ENCODE data around the gene TEX52. TPM values are rescaled to one million over a fixed set of nuclear protein-coding genes. Genes with fewer than 3 reads are reported as not detected.

TEX52 gene
- total RNA-seq (not detected), polyA plus RNA-seq (not detected)
- long read RNA-seq, donor 1: 0 reads
- long read RNA-seq, donor 2: 0 reads
- long read RNA-seq, donor 3: 0 reads
- long read RNA-seq, donor 4: 0 reads
- long read RNA-seq, donor 5: 0 reads

DNA sequence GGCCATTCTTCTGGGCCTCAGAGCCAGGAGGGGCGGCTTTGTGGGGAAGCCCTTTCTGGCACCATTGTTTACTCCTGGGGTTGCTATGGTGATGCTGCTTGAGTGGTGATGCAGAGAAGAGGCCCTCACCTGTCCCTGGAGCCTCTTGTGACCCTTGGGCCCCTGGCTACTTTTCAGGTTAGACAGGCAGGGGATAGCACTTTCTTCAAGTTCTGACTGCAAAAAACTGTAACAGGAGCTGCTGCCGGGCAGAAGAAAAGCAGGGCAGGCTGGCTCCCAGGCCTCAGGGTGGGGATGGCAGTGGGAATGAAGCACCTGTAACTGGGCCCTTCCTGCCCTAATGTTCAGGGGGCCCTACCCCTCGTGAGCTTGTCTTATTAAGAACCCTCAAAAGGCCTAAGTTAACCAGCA lies at the start of gene TEX52:
TSS of gene TEX52 (minus strand) at position 19 of the 411 bp plus-strand sequence. CDS start at position 6, 13 bp downstream.
- WGBS, 2 donors: 78 to 93% methylated on average over 3 of the region's 3 CpGs
- Histone ChIP-seq H3K4me1 (ENCODE audit: control insufficient read depth in 5 of 5, insufficient read depth in 5 of 5, low read length in 5 of 5) (no peaks in the 10 kb centered on the region), H3K36me3 (ENCODE audit: control insufficient read depth in 4 of 4, insufficient read depth in 4 of 4, low read length in 4 of 4) (peaks cover 0 to 9% (median 4%) of the 10 kb centered on the region in 4 donors), H3K4me3 (no peak within 1 kb of the TSS), H3K27me3 (ENCODE audit: control insufficient read depth in 3 of 3, insufficient read depth in 3 of 3, low read length in 2 of 3) (no peaks in the 10 kb centered on the region), H3K27ac (ENCODE audit: low read depth in 1 of 2, low read length in 1 of 2) (no peak within 1 kb of the TSS), H3K9me3 (ENCODE audit: control insufficient read depth in 4 of 4, insufficient read depth in 3 of 4, low read length in 3 of 4) (no peaks in the 10 kb centered on the region), H3K9ac (ENCODE audit: insufficient read depth in 1 of 2, low read length in 2 of 2) (no peak within 1 kb of the TSS)
- DNase-seq (peak; percentile 31 to 64 (median 41)), ATAC-seq (ENCODE audit: insufficient read depth, low FRiP score) (no peak)
- TF ChIP-seq, protein P1, sequence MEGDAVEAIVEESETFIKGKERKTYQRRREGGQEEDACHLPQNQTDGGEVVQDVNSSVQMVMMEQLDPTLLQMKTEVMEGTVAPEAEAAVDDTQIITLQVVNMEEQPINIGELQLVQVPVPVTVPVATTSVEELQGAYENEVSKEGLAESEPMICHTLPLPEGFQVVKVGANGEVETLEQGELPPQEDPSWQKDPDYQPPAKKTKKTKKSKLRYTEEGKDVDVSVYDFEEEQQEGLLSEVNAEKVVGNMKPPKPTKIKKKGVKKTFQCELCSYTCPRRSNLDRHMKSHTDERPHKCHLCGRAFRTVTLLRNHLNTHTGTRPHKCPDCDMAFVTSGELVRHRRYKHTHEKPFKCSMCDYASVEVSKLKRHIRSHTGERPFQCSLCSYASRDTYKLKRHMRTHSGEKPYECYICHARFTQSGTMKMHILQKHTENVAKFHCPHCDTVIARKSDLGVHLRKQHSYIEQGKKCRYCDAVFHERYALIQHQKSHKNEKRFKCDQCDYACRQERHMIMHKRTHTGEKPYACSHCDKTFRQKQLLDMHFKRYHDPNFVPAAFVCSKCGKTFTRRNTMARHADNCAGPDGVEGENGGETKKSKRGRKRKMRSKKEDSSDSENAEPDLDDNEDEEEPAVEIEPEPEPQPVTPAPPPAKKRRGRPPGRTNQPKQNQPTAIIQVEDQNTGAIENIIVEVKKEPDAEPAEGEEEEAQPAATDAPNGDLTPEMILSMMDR (IDR thresholded peaks at IDR 0.05; ENCODE audit: control extremely low read depth, extremely low read depth): no peak

DNA sequence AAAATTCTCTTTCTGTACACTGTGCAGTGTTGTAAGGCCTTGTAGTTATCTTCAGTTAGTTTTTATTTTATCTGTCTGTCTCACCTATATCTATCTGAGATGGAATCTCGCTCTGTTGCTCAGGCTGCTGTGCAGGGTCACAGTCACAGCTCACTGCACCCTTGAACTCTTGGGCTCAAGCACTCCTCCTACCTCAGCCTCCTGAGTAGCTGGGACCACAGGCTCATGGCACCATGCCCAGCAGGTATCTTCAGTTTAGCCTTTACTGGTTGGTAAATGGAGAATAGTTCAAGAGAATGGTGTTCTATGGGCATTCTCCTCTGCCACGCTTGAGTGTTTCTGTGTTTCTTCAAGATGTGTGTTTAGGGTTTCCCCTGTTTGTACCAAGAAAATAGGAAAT lies 47.4 kb upstream of the TEX52 start:
- Histone ChIP-seq H3K36me3 (ENCODE audit: control insufficient read depth in 4 of 4, insufficient read depth in 4 of 4, low read length in 4 of 4) (peaks cover 0 to 4% (median 0%) of the 10 kb centered on the region in 4 donors), H3K9ac (ENCODE audit: insufficient read depth in 1 of 2, low read length in 2 of 2) (no peak overlapping the region), H3K27ac (ENCODE audit: low read depth in 1 of 2, low read length in 1 of 2) (no peak overlapping the region), H3K27me3 (ENCODE audit: control insufficient read depth in 3 of 3, insufficient read depth in 3 of 3, low read length in 2 of 3) (no peaks in the 10 kb centered on the region), H3K4me3 (no peak overlapping the region), H3K9me3 (ENCODE audit: control insufficient read depth in 4 of 4, insufficient read depth in 3 of 4, low read length in 3 of 4) (no peaks in the 10 kb centered on the region), H3K4me1 (ENCODE audit: control insufficient read depth in 5 of 5, insufficient read depth in 5 of 5, low read length in 5 of 5) (peaks cover 0 to 8% (median 2%) of the 10 kb centered on the region in 5 donors)
- ATAC-seq (ENCODE audit: insufficient read depth, low FRiP score): no peak
- TF ChIP-seq, protein P1 (IDR thresholded peaks at IDR 0.05; ENCODE audit: control extremely low read depth, extremely low read depth): no peak
- DNase-seq: no peak
- 94 to 95% methylated on average over 2 of the region's 2 CpGs for WGBS, 2 donors

DNA sequence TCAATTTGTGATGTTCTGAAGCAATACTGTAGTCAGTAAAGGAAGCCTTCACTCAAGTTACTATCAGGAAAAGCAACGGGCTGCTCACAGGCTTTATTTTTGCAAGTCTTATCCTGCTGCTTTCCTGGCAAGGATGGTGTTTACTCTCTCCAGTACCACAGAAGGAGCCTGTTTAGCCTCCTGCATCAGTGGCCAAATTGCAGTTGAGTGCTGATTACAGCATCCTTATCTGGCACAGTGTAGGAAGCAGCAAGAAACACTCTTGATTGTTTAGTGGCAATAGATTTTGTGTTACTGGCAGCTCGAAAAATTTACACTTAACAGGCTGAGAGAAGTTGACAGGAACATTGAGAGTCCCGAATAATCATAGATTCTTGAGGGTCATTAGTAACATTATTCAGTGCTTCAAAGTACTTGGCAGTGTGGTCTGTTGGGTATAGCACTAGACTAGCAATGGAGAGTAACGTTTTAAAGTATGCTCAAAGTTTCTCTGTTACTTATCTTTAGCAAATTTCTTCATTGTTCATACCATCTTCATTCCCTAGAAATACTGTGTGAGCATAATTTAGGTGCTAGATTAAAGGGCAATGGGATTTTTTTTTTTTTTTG lies 45.5 kb upstream of the TEX52 start:
- TF ChIP-seq, protein P1 (IDR thresholded peaks at IDR 0.05; ENCODE audit: control extremely low read depth, extremely low read depth): no peak
- Histone ChIP-seq H3K36me3 (ENCODE audit: control insufficient read depth in 4 of 4, insufficient read depth in 4 of 4, low read length in 4 of 4) (peaks cover 0 to 3% (median 0%) of the 10 kb centered on the region in 4 donors), H3K27ac (ENCODE audit: low read depth in 1 of 2, low read length in 1 of 2) (no peak overlapping the region), H3K4me1 (ENCODE audit: control insufficient read depth in 5 of 5, insufficient read depth in 5 of 5, low read length in 5 of 5) (peaks cover 0 to 8% (median 2%) of the 10 kb centered on the region in 5 donors), H3K9ac (ENCODE audit: insufficient read depth in 1 of 2, low read length in 2 of 2) (no peak overlapping the region), H3K4me3 (no peak overlapping the region), H3K27me3 (ENCODE audit: control insufficient read depth in 3 of 3, insufficient read depth in 3 of 3, low read length in 2 of 3) (no peaks in the 10 kb centered on the region), H3K9me3 (ENCODE audit: control insufficient read depth in 4 of 4, insufficient read depth in 3 of 4, low read length in 3 of 4) (no peaks in the 10 kb centered on the region)
- DNase-seq (peak; percentile 48 to 92 (median 81)), ATAC-seq (ENCODE audit: insufficient read depth, low FRiP score) (peak; percentile 62)
- 34 to 63% methylated on average over 4 of the region's 4 CpGs for WGBS, 2 donors

Measured in lung (tissue), 16 donors.